Lower leg skin (tissue), 3 donors: ENCODE results near the gene HMG20A.

Experiments
- CTCF ChIP-seq, 3 donors: fragments of 450-650 bp; IDR thresholded peaks; one replicate each; pipeline ENCODE4 v1.5.1; 2016; ENCODE audit warnings: antibody characterized with exemption in 3 of 3, mild to moderate bottlenecking in 3 of 3, moderate library complexity in 2 of 3
- POLR2A ChIP-seq, 2 donors: fragments of 450-650 bp; IDR thresholded peaks; one replicate each; pipeline ENCODE4 v1.6.1; 2016 to 2017; ENCODE audit warnings: antibody characterized with exemption in 2 of 2, mild to moderate bottlenecking in 1 of 2, moderate library complexity in 1 of 2

- TF ChIP-seq CTCF (IDR thresholded peaks at IDR 0.05) (no peak), POLR2A (IDR thresholded peaks at IDR 0.05) (no peak)
Observed at GRCh38 chr15:77497942-77498361, 77.3 kb downstream of the HMG20A start.
